ENCODE measurements around the gene HLF.

GRCh38 chr17:55320594-55321426 lies 56.0 kb downstream of the HLF start:
- TF ChIP-seq CTCF (conservative IDR thresholded peaks at IDR 0.05; ENCODE audit: low read depth in 2 of 2) (no peak), EZH2 (IDR thresholded peaks at IDR 0.05; ENCODE audit: low read depth, unreplicated experiment) (no peak), POLR2AphosphoS5 (IDR thresholded peaks at IDR 0.05; ENCODE audit: low read depth) (no peak), ZNF114 (CRISPR knock-in tag; IDR thresholded peaks at IDR 0.05) (no peak), NANOG (IDR thresholded peaks at IDR 0.05; ENCODE audit: borderline replicate concordance) (no peak), REST (IDR thresholded peaks at IDR 0.05; ENCODE audit: unreplicated experiment) (no peak), CREB1 (CRISPR knock-in tag; IDR thresholded peaks at IDR 0.05; ENCODE audit: low read depth) (no peak), JUNB (IDR thresholded peaks at IDR 0.05; ENCODE audit: unreplicated experiment) (no peak), ETS1 (IDR thresholded peaks at IDR 0.05) (no peak), EZH2phosphoT487 (IDR thresholded peaks at IDR 0.05; ENCODE audit: unreplicated experiment) (no peak), ZNF331 (CRISPR knock-in tag; IDR thresholded peaks at IDR 0.05; ENCODE audit: low read depth) (no peak), STAT1 (IDR thresholded peaks at IDR 0.05; ENCODE audit: unreplicated experiment) (no peak)

All from GM23338 (cell line).